Endothelial cell (in vitro differentiated cells): Measurements from ENCODE around the gene RAVER1. TPM values are rescaled to one million over a fixed set of nuclear protein-coding genes. Genes with fewer than 3 reads are reported as not detected.
A peak's percentile ranks its signal among the peaks of the same experiment; 100 is the strongest.

ENCODE experiments used
- DNase-seq: peaks from one replicate; pipeline ENCODE4 v3.0.0; 2021; ENCODE audit warnings: low spot score
- H3K27ac Mint-ChIP-seq: one replicate; pipeline ENCODE4 v1.8.0; 2021; ENCODE audit warnings: mixed read lengths, inconsistent platforms; ENCODE audit not compliant: unreplicated experiment
- H3K27me3 Mint-ChIP-seq: one replicate; pipeline ENCODE4 v1.8.0; 2021; ENCODE audit warnings: mild to moderate bottlenecking, moderate library complexity, mixed read lengths, inconsistent platforms; ENCODE audit not compliant: unreplicated experiment
- H3K36me3 Mint-ChIP-seq: one replicate; pipeline ENCODE4 v1.8.0; 2021; ENCODE audit warnings: mild to moderate bottlenecking, low read depth, mixed read lengths, inconsistent platforms; ENCODE audit not compliant: unreplicated experiment
- H3K4me1 Mint-ChIP-seq: one replicate; pipeline ENCODE4 v1.8.0; 2021; ENCODE audit warnings: mild to moderate bottlenecking, mixed read lengths, inconsistent platforms; ENCODE audit not compliant: unreplicated experiment
- H3K4me3 Mint-ChIP-seq: one replicate; pipeline ENCODE4 v1.8.0; 2021; ENCODE audit warnings: mild to moderate bottlenecking, mixed read lengths, inconsistent platforms; ENCODE audit not compliant: unreplicated experiment
- H3K9me3 Mint-ChIP-seq: one replicate; pipeline ENCODE4 v1.8.0; 2021; ENCODE audit warnings: mixed read lengths, inconsistent platforms; ENCODE audit not compliant: unreplicated experiment
- total RNA-seq: library from RNA; stranded (reverse); fragmentation: NEBNext Ultra II Directional; extraction: Animal tissue kit (Norgen Biotek cat#: 25700); gene quantifications from one replicate; pipeline ENCODE4 v1.2.1, GENCODE V29; 2021; ENCODE audit not compliant: unreplicated experiment
- TF ChIP-seq, protein P1 (sequence below): fragments of 200-600 bp; sonication (generic); IDR thresholded peaks from one replicate; pipeline ENCODE4 v1.5.0; 2021; ENCODE audit warnings: antibody characterized with exemption; ENCODE audit not compliant: unreplicated experiment

Gene RAVER1
- total RNA-seq, 1 donor from 2014 or later: 46.1 TPM

- Mint-ChIP-seq H3K27ac (peak overlapping the region; percentile 36), H3K36me3 (no peaks in the 10 kb centered on the region), H3K4me3 (no peak overlapping the region), H3K27me3 (peaks cover 15% of the 10 kb centered on the region), H3K4me1 (peaks cover 14% of the 10 kb centered on the region), H3K9me3 (no peaks in the 10 kb centered on the region)
- TF ChIP-seq, protein P1, sequence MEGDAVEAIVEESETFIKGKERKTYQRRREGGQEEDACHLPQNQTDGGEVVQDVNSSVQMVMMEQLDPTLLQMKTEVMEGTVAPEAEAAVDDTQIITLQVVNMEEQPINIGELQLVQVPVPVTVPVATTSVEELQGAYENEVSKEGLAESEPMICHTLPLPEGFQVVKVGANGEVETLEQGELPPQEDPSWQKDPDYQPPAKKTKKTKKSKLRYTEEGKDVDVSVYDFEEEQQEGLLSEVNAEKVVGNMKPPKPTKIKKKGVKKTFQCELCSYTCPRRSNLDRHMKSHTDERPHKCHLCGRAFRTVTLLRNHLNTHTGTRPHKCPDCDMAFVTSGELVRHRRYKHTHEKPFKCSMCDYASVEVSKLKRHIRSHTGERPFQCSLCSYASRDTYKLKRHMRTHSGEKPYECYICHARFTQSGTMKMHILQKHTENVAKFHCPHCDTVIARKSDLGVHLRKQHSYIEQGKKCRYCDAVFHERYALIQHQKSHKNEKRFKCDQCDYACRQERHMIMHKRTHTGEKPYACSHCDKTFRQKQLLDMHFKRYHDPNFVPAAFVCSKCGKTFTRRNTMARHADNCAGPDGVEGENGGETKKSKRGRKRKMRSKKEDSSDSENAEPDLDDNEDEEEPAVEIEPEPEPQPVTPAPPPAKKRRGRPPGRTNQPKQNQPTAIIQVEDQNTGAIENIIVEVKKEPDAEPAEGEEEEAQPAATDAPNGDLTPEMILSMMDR: no peak
- no peak for DNase-seq
These were observed 61.7 kb downstream of the RAVER1 start for GRCh38 chr19:10271543-10272086.

- peaks cover 17% of the 10 kb centered on the region for H3K27me3 Mint-ChIP-seq
- TF ChIP-seq, protein P1: no peak
- H3K9me3 Mint-ChIP-seq: no peaks in the 10 kb centered on the region
- peak; percentile 77 for DNase-seq
- H3K4me3 Mint-ChIP-seq: no peak within 1 kb of the TSS
- no peaks in the 10 kb centered on the region for H3K36me3 Mint-ChIP-seq
- H3K27ac Mint-ChIP-seq: peak within 1 kb of the TSS; percentile 84
- peaks cover 14% of the 10 kb centered on the region for H3K4me1 Mint-ChIP-seq
These were observed 62.5 kb downstream of the RAVER1 start, which contains the start of gene ICAM1 for GRCh38 chr19:10270616-10271394. Gene ICAM1 (plus strand): TSS chr19:10271120. CDS start chr19:10271160, 40 bp downstream.

DNA sequence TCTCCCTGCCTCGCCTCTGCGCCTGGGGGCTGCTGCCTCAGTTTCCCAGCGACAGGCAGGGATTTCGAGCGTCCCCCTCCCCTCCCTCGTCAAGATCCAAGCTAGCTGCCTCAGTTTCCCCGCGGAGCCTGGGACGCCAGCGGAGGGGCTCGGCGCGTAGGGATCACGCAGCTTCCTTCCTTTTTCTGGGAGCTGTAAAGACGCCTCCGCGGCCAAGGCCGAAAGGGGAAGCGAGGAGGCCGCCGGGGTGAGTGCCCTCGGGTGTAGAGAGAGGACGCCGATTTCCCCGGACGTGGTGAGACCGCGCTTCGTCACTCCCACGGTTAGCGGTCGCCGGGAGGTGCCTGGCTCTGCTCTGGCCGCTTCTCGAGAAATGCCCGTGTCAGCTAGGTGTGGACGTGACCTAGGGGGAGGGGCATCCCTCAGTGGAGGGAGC lies 63.1 kb downstream of the RAVER1 start:
- no peaks in the 10 kb centered on the region for H3K36me3 Mint-ChIP-seq
- no peak overlapping the region for H3K4me3 Mint-ChIP-seq
- peak overlapping the region; percentile 84 for H3K27ac Mint-ChIP-seq
- peaks cover 14% of the 10 kb centered on the region for H3K4me1 Mint-ChIP-seq
- H3K27me3 Mint-ChIP-seq: peaks cover 17% of the 10 kb centered on the region
- TF ChIP-seq, protein P1: no peak
- H3K9me3 Mint-ChIP-seq: no peaks in the 10 kb centered on the region
- no peak for DNase-seq

GRCh38 chr19:10269333-10270179 lies 63.8 kb downstream of the RAVER1 start:
- H3K27ac Mint-ChIP-seq: peak overlapping the region; percentile 99
- no peaks in the 10 kb centered on the region for H3K9me3 Mint-ChIP-seq
- peaks cover 14% of the 10 kb centered on the region for H3K4me1 Mint-ChIP-seq
- TF ChIP-seq, protein P1: peak; percentile 86
- H3K4me3 Mint-ChIP-seq: no peak overlapping the region
- DNase-seq: peak; percentile 95
- H3K27me3 Mint-ChIP-seq: peaks cover 17% of the 10 kb centered on the region
- H3K36me3 Mint-ChIP-seq: no peaks in the 10 kb centered on the region
